Measurements from ENCODE around the gene AGR2. TPM values are rescaled to one million over a fixed set of nuclear protein-coding genes. Genes with fewer than 3 reads are reported as not detected.

The AGR2 gene
- total and polyA plus RNA-seq, 10 donors: 0.17 to 0.38 (median 0.28) TPM; not detected in 7

GRCh38 chr7:16810573-16810972 is 5.8 kb upstream of the AGR2 start:
- TF ChIP-seq POLR2AphosphoS5 (IDR thresholded peaks at IDR 0.05) (no peak), POLR2A (IDR thresholded peaks at IDR 0.05) (no peak), CTCF (IDR thresholded peaks at IDR 0.05 in 8 of 11, conservative IDR thresholded peaks at IDR 0.05 in 3 of 11) (no peak)
- intact Hi-C loops (cut with DNase I; ENCODE audit: low total_unique reads): no loop called here
- Histone ChIP-seq H3K4me3 (no peak overlapping the region), H3K36me3 (no peaks in the 10 kb centered on the region), H3K27ac (no peak overlapping the region), H3K4me1 (no peaks in the 10 kb centered on the region), H3K9me3 (no peaks in the 10 kb centered on the region), H3K27me3 (replicated peaks in 1 of 7) (peaks cover 0 to 4% (median 0%) of the 10 kb centered on the region in 7 donors)
- 85 to 92% (median 87%) methylated on average over 5 of the region's 5 CpGs for WGBS, 5 donors
- no peak for DNase-seq

- intact Hi-C loops (cut with DNase I; ENCODE audit: low total_unique reads): no loop called here
These were observed 5.3 kb upstream of the AGR2 start for GRCh38 chr7:16810112-16810511.

GRCh38 chr7:16805441-16805840 is 642 bp upstream of the AGR2 start:
- no peak for TF ChIP-seq POLR2AphosphoS5 (IDR thresholded peaks at IDR 0.05)
- TF ChIP-seq POLR2A (IDR thresholded peaks at IDR 0.05): no peak
- TF ChIP-seq CTCF (IDR thresholded peaks at IDR 0.05 in 8 of 11, conservative IDR thresholded peaks at IDR 0.05 in 3 of 11): no peak
- no peak for DNase-seq

More at GRCh38 chr7:16810112-16810511, 5.3 kb upstream of the AGR2 start:
- no peak for DNase-seq
- no peak for TF ChIP-seq POLR2A (IDR thresholded peaks at IDR 0.05)
- peaks cover 0 to 4% (median 0%) of the 10 kb centered on the region in 7 donors for H3K27me3 ChIP-seq (replicated peaks in 1 of 7)
- H3K27ac ChIP-seq: no peak overlapping the region
- H3K4me1 ChIP-seq: no peaks in the 10 kb centered on the region
- H3K36me3 ChIP-seq: no peaks in the 10 kb centered on the region
- WGBS, 5 donors: 62 to 82% (median 75%) methylated on average over 2 of the region's 2 CpGs
- no peak overlapping the region for H3K4me3 ChIP-seq
- no peaks in the 10 kb centered on the region for H3K9me3 ChIP-seq

GRCh38 chr7:16803881-16804673 is 722 bp downstream of the AGR2 start:
- intact Hi-C loops (cut with DNase I; ENCODE audit: low total_unique reads): loop anchor here (10.0 kb wide), 1 partner anchor 111 kb away; no protein-coding TSS in a partner anchor
- no peak for DNase-seq
- H3K4me3 ChIP-seq: no peak overlapping the region
- TF ChIP-seq POLR2AphosphoS5 (IDR thresholded peaks at IDR 0.05) (no peak), POLR2A (IDR thresholded peaks at IDR 0.05) (no peak), CTCF (IDR thresholded peaks at IDR 0.05 in 8 of 11, conservative IDR thresholded peaks at IDR 0.05 in 3 of 11) (no peak)
- H3K36me3 ChIP-seq: no peaks in the 10 kb centered on the region
- H3K4me1 ChIP-seq: no peaks in the 10 kb centered on the region
- no peaks in the 10 kb centered on the region for H3K9me3 ChIP-seq
- no peak overlapping the region for H3K27ac ChIP-seq
- WGBS, 5 donors: 87 to 97% (median 90%) methylated on average over 7 of the region's 7 CpGs
- H3K27me3 ChIP-seq (replicated peaks in 1 of 7): no peaks in the 10 kb centered on the region

More at GRCh38 chr7:16805441-16805840, 642 bp upstream of the AGR2 start:
- H3K27me3 ChIP-seq (replicated peaks in 1 of 7): no peaks in the 10 kb centered on the region
- no peak overlapping the region for H3K4me3 ChIP-seq
- H3K27ac ChIP-seq: no peak overlapping the region
- no peaks in the 10 kb centered on the region for H3K4me1 ChIP-seq
- intact Hi-C loops (cut with DNase I; ENCODE audit: low total_unique reads): loop anchor here (10.0 kb wide), 1 partner anchor 109 kb away; no protein-coding TSS in a partner anchor
- no peaks in the 10 kb centered on the region for H3K36me3 ChIP-seq
- WGBS, 5 donors: 60 to 84% (median 72%) methylated on average over 3 of the region's 3 CpGs
- H3K9me3 ChIP-seq: no peaks in the 10 kb centered on the region

Data from spleen (tissue), 11 donors.